GM23338 (cell line): ENCODE data around the gene RABGAP1L.

Experiments
- CREB1 ChIP-seq: fragments of 250-450 bp; sonication (Bioruptor Pico); IDR thresholded peaks from 2 replicates; pipeline ENCODE4 v1.5.0; 2020; ENCODE audit warnings: low read depth, mild to moderate bottlenecking, moderate library complexity
- CTCF ChIP-seq, 2 experiments: fragments of 200-600 bp in 1 of 2; sonication (generic) in 1 of 2; conservative IDR thresholded peaks; 2 replicates each; pipeline versions ENCODE4 v1.5.1 to v1.6.1; 2016 to 2017; ENCODE audit warnings: antibody characterized with exemption in 2 of 2, low read depth in 2 of 2, mild to moderate bottlenecking in 2 of 2, moderate library complexity in 1 of 2
- EZH2 ChIP-seq: fragments of 200-600 bp; sonication (generic); IDR thresholded peaks from one replicate; pipeline ENCODE4 v1.8.0; 2017; ENCODE audit warnings: antibody characterized with exemption, mild to moderate bottlenecking, low read depth; ENCODE audit not compliant: unreplicated experiment
- EZH2phosphoT487 ChIP-seq: fragments of 200-600 bp; sonication (generic); IDR thresholded peaks from one replicate; pipeline ENCODE4 v1.8.1; 2018; ENCODE audit warnings: antibody characterized with exemption; ENCODE audit not compliant: unreplicated experiment
- JUNB ChIP-seq: IDR thresholded peaks from one replicate; pipeline ENCODE4 v1.6.1; 2016; ENCODE audit warnings: antibody characterized with exemption; ENCODE audit not compliant: unreplicated experiment
- REST ChIP-seq: IDR thresholded peaks from one replicate; pipeline ENCODE4 v1.6.1; 2018; ENCODE audit warnings: antibody characterized with exemption; ENCODE audit not compliant: unreplicated experiment
- ZNF331 ChIP-seq: fragments of 250-450 bp; sonication (Bioruptor Pico); IDR thresholded peaks from 2 replicates; pipeline ENCODE4 v1.5.0; 2020; ENCODE audit warnings: low read depth, mild to moderate bottlenecking, moderate library complexity

DNA sequence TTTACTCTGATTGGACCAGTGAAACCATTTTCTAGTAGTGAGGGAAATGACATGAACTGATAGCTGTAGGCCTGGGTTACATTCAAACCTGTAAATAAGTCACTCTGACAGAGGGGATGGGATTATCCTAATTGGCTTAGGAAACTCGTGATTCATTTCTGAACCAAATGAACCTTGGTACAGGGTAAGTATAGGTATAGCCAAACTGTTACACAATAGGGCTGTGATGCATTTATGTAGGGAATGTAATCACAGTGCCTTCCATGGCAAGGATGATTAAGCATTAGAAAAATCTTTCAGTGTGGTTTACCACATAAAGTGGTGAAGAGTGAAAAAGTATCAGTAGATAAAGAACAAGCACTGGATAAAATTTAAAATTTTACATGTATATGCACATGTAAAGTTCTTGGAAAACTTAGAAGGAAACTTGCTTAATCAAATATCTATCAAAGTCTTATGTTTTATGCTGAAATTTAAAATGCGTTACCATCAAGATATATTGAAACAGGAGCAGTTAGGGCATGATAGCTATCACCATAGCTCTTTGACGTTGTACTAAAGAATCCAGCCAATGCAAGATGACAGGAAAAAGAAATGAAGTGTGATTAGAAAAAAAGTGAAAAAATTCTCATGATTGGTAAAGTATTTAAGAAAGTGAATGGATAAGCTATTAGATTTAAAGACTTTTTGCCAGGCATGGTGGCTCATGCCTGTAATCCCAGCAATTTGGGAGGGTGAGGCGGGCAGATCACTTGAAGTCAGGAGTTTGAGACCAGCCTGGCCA is 63.0 kb downstream of the RABGAP1L start:
- no peak for TF ChIP-seq EZH2
- no peak for TF ChIP-seq REST
- TF ChIP-seq CTCF (conservative IDR thresholded peaks at IDR 0.05; ENCODE audit: low read depth in 2 of 2): no peak
- TF ChIP-seq JUNB: no peak
- no peak for TF ChIP-seq EZH2phosphoT487
- TF ChIP-seq ZNF331 (CRISPR knock-in tag): no peak
- TF ChIP-seq CREB1 (CRISPR knock-in tag): no peak
